Measurements from ENCODE around the gene C15orf39.

C15orf39 gene

DNA sequence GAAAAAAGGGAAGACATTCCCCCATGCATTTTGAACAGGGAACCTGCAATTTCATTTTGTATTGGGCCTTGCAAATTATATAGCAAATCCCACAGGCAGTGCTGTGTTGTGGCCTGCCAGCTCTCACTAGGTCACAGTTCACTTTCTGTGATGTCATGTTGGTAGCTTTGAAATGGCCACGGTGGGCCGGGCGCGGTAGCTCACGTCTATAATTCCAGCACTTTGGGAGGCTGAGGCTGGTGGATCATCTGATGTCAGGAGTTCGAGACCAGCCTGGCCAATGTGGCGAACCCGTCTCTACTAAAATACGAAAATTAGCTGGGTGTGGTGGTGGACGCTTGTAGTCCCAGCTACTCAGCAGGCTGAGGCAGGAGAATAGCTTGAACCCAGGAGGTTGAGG is 27.0 kb upstream of the C15orf39 start:
- no peak overlapping the region for H3K27ac ChIP-seq
- TF ChIP-seq ZFX (IDR thresholded peaks at IDR 0.05; ENCODE audit: borderline replicate concordance): no peak
- TF ChIP-seq, protein P1, sequence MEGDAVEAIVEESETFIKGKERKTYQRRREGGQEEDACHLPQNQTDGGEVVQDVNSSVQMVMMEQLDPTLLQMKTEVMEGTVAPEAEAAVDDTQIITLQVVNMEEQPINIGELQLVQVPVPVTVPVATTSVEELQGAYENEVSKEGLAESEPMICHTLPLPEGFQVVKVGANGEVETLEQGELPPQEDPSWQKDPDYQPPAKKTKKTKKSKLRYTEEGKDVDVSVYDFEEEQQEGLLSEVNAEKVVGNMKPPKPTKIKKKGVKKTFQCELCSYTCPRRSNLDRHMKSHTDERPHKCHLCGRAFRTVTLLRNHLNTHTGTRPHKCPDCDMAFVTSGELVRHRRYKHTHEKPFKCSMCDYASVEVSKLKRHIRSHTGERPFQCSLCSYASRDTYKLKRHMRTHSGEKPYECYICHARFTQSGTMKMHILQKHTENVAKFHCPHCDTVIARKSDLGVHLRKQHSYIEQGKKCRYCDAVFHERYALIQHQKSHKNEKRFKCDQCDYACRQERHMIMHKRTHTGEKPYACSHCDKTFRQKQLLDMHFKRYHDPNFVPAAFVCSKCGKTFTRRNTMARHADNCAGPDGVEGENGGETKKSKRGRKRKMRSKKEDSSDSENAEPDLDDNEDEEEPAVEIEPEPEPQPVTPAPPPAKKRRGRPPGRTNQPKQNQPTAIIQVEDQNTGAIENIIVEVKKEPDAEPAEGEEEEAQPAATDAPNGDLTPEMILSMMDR (IDR thresholded peaks at IDR 0.05): no peak

DNA sequence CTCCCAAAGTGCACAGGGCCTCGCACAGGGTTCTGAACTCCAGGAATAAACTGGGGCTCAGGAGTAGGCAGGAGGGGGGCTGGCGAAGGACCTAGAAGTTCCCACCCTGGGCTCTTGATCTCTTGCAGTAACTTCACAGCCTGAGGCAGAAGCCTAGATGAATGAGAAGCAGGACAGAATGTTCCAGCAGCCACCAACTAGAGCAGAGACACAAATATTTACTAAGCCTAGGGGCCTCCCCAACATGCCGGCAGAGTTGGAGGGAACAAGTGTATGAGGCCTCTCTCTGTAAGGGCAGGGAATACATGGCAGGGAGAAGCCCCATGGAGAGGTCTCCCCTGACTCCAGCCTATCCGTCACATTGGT is 25.3 kb upstream of the C15orf39 start:
- TF ChIP-seq, protein P1 (IDR thresholded peaks at IDR 0.05): no peak
- no peak for TF ChIP-seq ZFX (IDR thresholded peaks at IDR 0.05; ENCODE audit: borderline replicate concordance)
- H3K27ac ChIP-seq: peak overlapping the region; percentile 44

DNA sequence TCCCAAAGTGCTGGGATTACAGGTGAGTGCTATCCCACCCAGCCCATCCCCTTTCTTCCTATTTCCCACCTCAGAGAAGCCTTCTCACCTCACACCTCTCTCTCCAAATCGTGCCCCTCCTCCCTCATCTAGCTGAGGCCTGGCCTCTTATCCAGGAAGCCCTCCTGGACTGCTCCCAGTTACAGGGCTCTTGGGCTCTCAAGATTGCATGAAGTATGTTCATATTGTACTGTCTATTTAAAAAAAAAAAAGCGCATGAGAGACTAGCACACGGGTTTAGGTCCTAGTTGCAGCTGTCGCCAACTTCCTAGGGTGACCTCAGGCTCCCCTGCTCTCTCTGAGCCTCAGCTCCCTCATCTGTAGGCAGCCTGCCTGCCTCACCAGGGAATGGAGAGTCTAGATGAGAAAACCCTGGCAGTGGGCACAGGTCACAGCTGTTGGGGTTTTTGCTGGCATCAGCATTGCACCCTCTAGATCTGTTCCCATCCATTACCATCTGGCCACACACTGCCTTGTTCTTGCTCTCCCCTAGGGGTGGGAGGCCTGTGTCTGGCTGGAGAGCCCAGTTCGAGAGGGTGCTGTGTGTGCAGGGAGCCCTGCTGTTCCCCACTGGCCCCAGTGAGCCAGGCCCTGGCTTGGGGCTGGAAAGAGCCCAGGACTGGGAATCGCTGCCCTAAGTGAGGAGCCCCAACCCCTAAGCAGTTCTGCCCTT is 24.2 kb upstream of the C15orf39 start:
- no peak overlapping the region for H3K27ac ChIP-seq
- TF ChIP-seq ZFX (IDR thresholded peaks at IDR 0.05; ENCODE audit: borderline replicate concordance): no peak
- TF ChIP-seq, protein P1 (IDR thresholded peaks at IDR 0.05): no peak

DNA sequence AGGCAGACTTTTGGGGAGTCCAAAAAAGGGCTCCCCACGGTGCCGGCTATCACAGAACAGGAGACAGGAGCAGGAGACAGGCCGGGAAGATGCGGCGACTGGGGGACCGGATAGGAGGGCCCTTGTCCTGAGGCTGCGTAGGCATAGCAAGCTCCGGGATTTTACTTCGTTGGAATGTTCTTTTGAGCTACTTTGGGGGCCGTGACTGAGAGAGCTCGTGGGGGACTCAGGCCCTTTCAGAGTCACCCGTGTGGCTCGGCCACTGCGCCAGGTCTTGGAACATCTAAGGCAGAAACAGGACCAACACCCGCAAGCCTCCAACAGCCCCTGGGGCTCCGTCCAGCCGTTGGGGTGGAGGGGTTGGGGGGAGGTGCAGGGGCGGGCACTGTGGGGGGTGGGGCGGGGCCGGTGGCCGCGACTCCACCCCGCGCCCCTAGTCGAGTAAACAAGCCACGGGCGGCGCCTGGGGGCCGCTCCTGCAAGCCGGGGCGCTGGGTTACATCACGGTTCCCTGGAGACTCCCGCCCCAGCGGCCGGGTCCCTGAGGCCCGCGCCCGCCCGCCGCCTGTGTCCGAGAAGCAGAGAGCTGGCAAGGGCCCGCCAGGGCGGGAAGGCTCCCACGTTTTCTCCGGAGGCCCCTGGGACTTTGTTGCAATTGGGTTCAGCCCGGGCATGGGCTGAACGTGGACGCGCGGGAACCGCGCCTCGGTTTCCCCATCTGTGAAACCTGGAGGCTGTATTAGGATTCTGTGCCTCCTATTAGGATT is 23.3 kb upstream of the C15orf39 start:
- no peak overlapping the region for H3K27ac ChIP-seq
- TF ChIP-seq, protein P1 (IDR thresholded peaks at IDR 0.05): no peak
- TF ChIP-seq ZFX (IDR thresholded peaks at IDR 0.05; ENCODE audit: borderline replicate concordance): no peak

DNA sequence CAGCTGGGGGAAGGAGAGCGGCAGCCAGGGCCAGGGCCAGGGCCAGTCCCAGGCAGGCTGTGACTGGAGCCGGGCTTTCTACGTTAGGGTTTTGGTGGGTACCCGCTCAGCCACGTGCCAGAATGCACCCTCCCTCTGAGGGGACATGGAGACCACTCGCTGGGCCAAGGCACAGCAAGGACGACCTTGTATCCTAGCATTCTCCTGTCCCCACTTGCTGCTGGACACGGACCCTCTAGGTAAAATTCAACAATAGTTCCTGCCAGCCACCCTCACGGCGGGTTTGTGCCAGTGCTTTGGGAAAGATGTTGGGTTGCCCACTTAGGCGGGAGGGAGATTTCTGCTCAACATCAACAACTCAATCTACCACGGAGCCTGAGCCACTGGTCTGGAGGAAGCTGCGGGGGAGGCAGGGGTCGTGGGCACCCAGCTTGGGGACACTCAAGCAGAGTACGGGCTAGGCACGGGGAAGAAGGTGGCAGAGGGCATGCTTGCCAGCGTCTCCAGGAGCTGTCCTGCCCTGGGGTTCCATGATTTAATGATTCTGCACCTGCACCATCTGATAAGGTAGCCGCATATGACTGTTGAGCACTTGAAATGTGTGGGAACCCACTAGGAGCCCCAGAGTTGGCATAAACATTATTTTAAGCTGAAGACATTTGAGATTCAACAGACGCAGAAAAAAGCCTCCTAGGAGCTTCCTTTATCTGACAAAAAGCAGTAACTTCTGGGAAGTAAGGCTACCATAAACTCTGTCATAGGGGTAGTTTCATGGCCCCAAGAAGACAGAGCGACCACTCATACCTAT is 22.5 kb upstream of the C15orf39 start:
- TF ChIP-seq, protein P1 (IDR thresholded peaks at IDR 0.05): no peak
- TF ChIP-seq ZFX (IDR thresholded peaks at IDR 0.05; ENCODE audit: borderline replicate concordance): no peak
- no peak overlapping the region for H3K27ac ChIP-seq

DNA sequence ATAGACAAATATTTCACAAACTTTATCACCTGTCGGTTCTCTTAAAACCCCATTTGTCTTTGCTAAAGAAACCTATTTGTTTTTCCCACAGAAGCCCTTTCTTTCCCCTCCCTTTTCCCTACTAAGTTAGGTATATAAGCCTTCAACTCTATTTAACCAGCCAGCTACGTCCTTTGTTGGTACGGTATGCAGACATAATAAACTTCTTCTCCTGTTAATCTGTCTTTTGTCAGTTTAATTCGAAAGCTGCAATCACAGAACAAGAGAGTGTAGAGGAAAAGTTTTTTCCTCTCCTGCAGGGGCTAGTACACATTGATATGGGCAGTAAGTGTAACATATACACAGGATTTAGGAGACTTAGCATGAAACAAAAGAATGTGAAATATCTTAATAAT is 21.9 kb upstream of the C15orf39 start:
- H3K27ac ChIP-seq: no peak overlapping the region
- TF ChIP-seq ZFX (IDR thresholded peaks at IDR 0.05; ENCODE audit: borderline replicate concordance): no peak

DNA sequence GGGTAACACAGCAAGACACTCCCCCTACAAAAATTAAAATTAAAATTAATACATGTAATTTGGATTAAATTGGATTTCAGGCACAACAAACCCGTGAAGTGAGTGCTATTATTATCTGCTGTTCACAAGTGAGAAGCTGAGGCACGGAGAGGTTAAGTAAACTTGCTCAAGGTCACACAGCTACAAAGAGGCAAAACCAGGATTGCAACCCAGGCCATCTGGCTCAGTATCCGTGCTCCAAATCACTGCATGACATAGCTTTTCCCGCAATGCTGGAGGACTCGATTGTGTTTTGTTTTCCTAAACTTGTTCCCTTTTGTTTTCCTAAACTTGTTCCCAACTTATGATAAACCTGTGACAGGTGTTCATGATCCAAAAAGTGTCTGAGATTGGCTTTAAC is 19.9 kb upstream of the C15orf39 start:
- no peak overlapping the region for H3K27ac ChIP-seq
- TF ChIP-seq, protein P1 (IDR thresholded peaks at IDR 0.05): no peak
- no peak for TF ChIP-seq ZFX (IDR thresholded peaks at IDR 0.05; ENCODE audit: borderline replicate concordance)
